H1 (cell line): ENCODE measurements around the gene GABRP.

ENCODE experiments used
- CTCF ChIP-seq, 3 experiments: IDR thresholded peaks; 1 replicate in 2 of 3; 2 replicates in 1 of 3; pipeline versions ENCODE4 v1.5.1 to v1.6.1; 2011; ENCODE audit warnings: low read length in 3 of 3, mild to moderate bottlenecking in 3 of 3, inconsistent platforms in 2 of 3, low read depth in 1 of 3, moderate library complexity in 1 of 3; ENCODE audit not compliant: insufficient read depth in 1 of 3; ENCODE audit errors: control extremely low read depth in 1 of 3
- KDM5A ChIP-seq: fragments of 200-600 bp; IDR thresholded peaks from 2 replicates; pipeline ENCODE4 v1.7.1; 2012; ENCODE audit warnings: mild to moderate bottlenecking, low read length, inconsistent platforms, mixed read lengths
- POLR2AphosphoS5 ChIP-seq: IDR thresholded peaks from 2 replicates; pipeline ENCODE4 v1.6.1; 2011; ENCODE audit warnings: low read depth, low read length
- RAD21 ChIP-seq, 2 experiments: IDR thresholded peaks in 1 of 2; conservative IDR thresholded peaks in 1 of 2; 2 replicates each; pipeline ENCODE4 v1.6.1; 2011; ENCODE audit warnings: low read depth in 2 of 2, low read length in 2 of 2, improper control_type of control experiment in 1 of 2, inconsistent platforms in 1 of 2, mild to moderate bottlenecking in 1 of 2, moderate library complexity in 1 of 2
- RFX5 ChIP-seq: IDR thresholded peaks from 2 replicates; pipeline ENCODE4 v1.6.1; 2011; ENCODE audit warnings: low read depth, low read length, improper control_type of control experiment, borderline replicate concordance
- SIN3A ChIP-seq, 2 experiments: IDR thresholded peaks in 1 of 2; conservative IDR thresholded peaks in 1 of 2; 2 replicates each; pipeline ENCODE4 v1.6.1; 2011 to 2012; ENCODE audit warnings: low read length in 2 of 2, improper control_type of control experiment in 1 of 2, low read depth in 1 of 2, mild to moderate bottlenecking in 1 of 2
- SIRT6 ChIP-seq: IDR thresholded peaks from one replicate; pipeline ENCODE4 v1.7.1; 2012; ENCODE audit warnings: low read length, inconsistent platforms

GRCh38 chr5:170761708-170762066 lies 21.8 kb upstream of the GABRP start:
- TF ChIP-seq KDM5A: no peak
- TF ChIP-seq POLR2AphosphoS5: no peak
- no peak for TF ChIP-seq CTCF (IDR thresholded peaks at IDR 0.05; ENCODE audit: control extremely low read depth in 1 of 3, insufficient read depth in 1 of 3, low read depth in 1 of 3, low read length in 3 of 3)
- no peak for TF ChIP-seq RAD21 (IDR thresholded peaks at IDR 0.05 in 1 of 2, conservative IDR thresholded peaks at IDR 0.05 in 1 of 2; ENCODE audit: low read depth in 2 of 2, low read length in 2 of 2)
- TF ChIP-seq SIN3A (conservative IDR thresholded peaks at IDR 0.05 in 1 of 2, IDR thresholded peaks at IDR 0.05 in 1 of 2; ENCODE audit: low read depth in 1 of 2, low read length in 2 of 2): no peak
- no peak for TF ChIP-seq RFX5
- TF ChIP-seq SIRT6: no peak
